ENCODE measurements around the gene PVALEF.

PVALEF gene

GRCh38 chr17:81200201-81200600, 34.9 kb downstream of the PVALEF start:
- DNase-seq = no peak

- peak; percentile 21 for DNase-seq
Observed at GRCh38 chr17:81200695-81201580, 35.6 kb downstream of the PVALEF start.

GRCh38 chr17:81202318-81202717, 37.0 kb downstream of the PVALEF start:
- no peak for DNase-seq

- no peak for DNase-seq
Observed at GRCh38 chr17:81203136-81203535, 37.8 kb downstream of the PVALEF start.

- no peak for DNase-seq
Observed at GRCh38 chr17:81204578-81204977, 39.3 kb downstream of the PVALEF start.

- no peak for DNase-seq
Observed at GRCh38 chr17:81206166-81206565, 40.9 kb downstream of the PVALEF start.

- no peak for DNase-seq
Observed at GRCh38 chr17:81206657-81207056, 41.4 kb downstream of the PVALEF start.

- no peak for DNase-seq
Observed at GRCh38 chr17:81207610-81208581, 42.6 kb downstream of the PVALEF start.

GRCh38 chr17:81208651-81209050, 43.3 kb downstream of the PVALEF start:
- no peak for DNase-seq

GRCh38 chr17:81209141-81209540, 43.8 kb downstream of the PVALEF start:
- DNase-seq = no peak

- DNase-seq = no peak
Observed at GRCh38 chr17:81210466-81210865, 45.2 kb downstream of the PVALEF start.

GRCh38 chr17:81210868-81211267, 45.6 kb downstream of the PVALEF start:
- DNase-seq = no peak

- DNase-seq = no peak
Observed at GRCh38 chr17:81212365-81212764, 47.1 kb downstream of the PVALEF start.

- DNase-seq = no peak
Observed at GRCh38 chr17:81213978-81214377, 48.7 kb downstream of the PVALEF start.

GRCh38 chr17:81217491-81217890, 52.2 kb downstream of the PVALEF start:
- no peak for DNase-seq

- no peak for DNase-seq
Observed at GRCh38 chr17:81218459-81218858, 53.2 kb downstream of the PVALEF start.

- no peak for DNase-seq
Observed at GRCh38 chr17:81218991-81219390, 53.7 kb downstream of the PVALEF start.

- DNase-seq = no peak
Observed at GRCh38 chr17:81219476-81220180, 54.3 kb downstream of the PVALEF start.

- peak; percentile 16 for DNase-seq
Observed at GRCh38 chr17:81221371-81221841, 56.1 kb downstream of the PVALEF start.

- no peak for DNase-seq
Observed at GRCh38 chr17:81221842-81222619, 56.7 kb downstream of the PVALEF start.

- no peak for DNase-seq
Observed at GRCh38 chr17:81222620-81222905, 57.3 kb downstream of the PVALEF start.
